Vagina (tissue), 2 donors: ENCODE data around the gene MC1R.

Experiments
- CTCF ChIP-seq, 3 experiments: fragments of 450-650 bp in 2 of 3; fragments of 200-600 bp in 1 of 3; sonication (generic) in 1 of 3; IDR thresholded peaks; one replicate each; pipeline ENCODE4 v1.5.1; 2017 to 2019; ENCODE audit warnings: antibody characterized with exemption in 3 of 3, mild to moderate bottlenecking in 2 of 3, moderate library complexity in 2 of 3
- POLR2A ChIP-seq, 2 donors: fragments of 450-650 bp; IDR thresholded peaks; one replicate each; pipeline ENCODE4 v1.6.1; 2017; ENCODE audit warnings: antibody characterized with exemption in 2 of 2, mild to moderate bottlenecking in 2 of 2, moderate library complexity in 2 of 2
- POLR2AphosphoS5 ChIP-seq, 2 donors: sonication (generic); formaldehyde crosslinking; IDR thresholded peaks; one replicate each; pipeline ENCODE4 v1.9.0; 2017; ENCODE audit warnings: antibody characterized with exemption in 2 of 2, mild to moderate bottlenecking in 2 of 2, low read depth in 1 of 2; ENCODE audit not compliant: insufficient read depth in 1 of 2

- TF ChIP-seq CTCF (IDR thresholded peaks at IDR 0.05), result no peak
- no peak for TF ChIP-seq POLR2AphosphoS5 (IDR thresholded peaks at IDR 0.05; ENCODE audit: insufficient read depth in 1 of 2, low read depth in 1 of 2)
- no peak for TF ChIP-seq POLR2A (IDR thresholded peaks at IDR 0.05)
These were observed 7.8 kb upstream of the MC1R start for GRCh38 chr16:89910717-89911354.
